Astrocyte (in vitro differentiated cells and primary cell): ENCODE data around the gene CLCN4. TPM values are rescaled to one million over a fixed set of nuclear protein-coding genes. Genes with fewer than 3 reads are reported as not detected.

ENCODE experiments used
- DNase-seq: peaks from one replicate; pipeline ENCODE4 v3.0.0-alpha.2; 2010; ENCODE audit warnings: low read depth
- FAIRE-seq: peaks from 2 replicates; lab custom pipeline; 2011; peaks lifted over from hg19 to GRCh38; lab: Jason Lieb, UNC
- H2AFZ ChIP-seq: 2 replicates; pipeline ENCODE4 v1.6.0; 2012; ENCODE audit warnings: low read depth, low read length, inconsistent platforms
- H3K27ac ChIP-seq: 2 replicates; pipeline ENCODE4 v1.5.1; 2011; ENCODE audit warnings: low read depth, low read length, inconsistent platforms
- H3K27me3 ChIP-seq: 2 replicates; pipeline ENCODE4 v1.6.0; 2011; ENCODE audit warnings: low read length, inconsistent platforms; ENCODE audit not compliant: insufficient read depth
- H3K36me3 ChIP-seq: 2 replicates; pipeline ENCODE4 v1.5.1; 2011; ENCODE audit warnings: low read length, inconsistent platforms; ENCODE audit not compliant: insufficient read depth
- H3K4me1 ChIP-seq: 2 replicates; pipeline ENCODE4 v1.5.1; 2011; ENCODE audit warnings: low read length, inconsistent platforms; ENCODE audit not compliant: insufficient read depth
- H3K4me2 ChIP-seq: 2 replicates; pipeline ENCODE4 v1.6.0; 2012; ENCODE audit warnings: low read length, inconsistent platforms
- H3K4me3 ChIP-seq: 2 replicates; pipeline ENCODE4 v1.5.1; 2011; ENCODE audit warnings: low read depth, mild to moderate bottlenecking, low read length, inconsistent platforms; ENCODE audit not compliant: insufficient read depth
- H3K79me2 ChIP-seq: 2 replicates; pipeline ENCODE4 v1.6.0; 2012; ENCODE audit warnings: mild to moderate bottlenecking, low read length, inconsistent platforms; ENCODE audit not compliant: insufficient read depth
- H3K9ac ChIP-seq: 2 replicates; pipeline ENCODE4 v1.6.0; 2012; ENCODE audit warnings: mild to moderate bottlenecking, low read length, inconsistent platforms
- H3K9me3 ChIP-seq: 2 replicates; pipeline ENCODE4 v1.5.1; 2012; ENCODE audit warnings: low read depth, mild to moderate bottlenecking, low read length, inconsistent platforms; ENCODE audit not compliant: insufficient read depth
- H4K20me1 ChIP-seq: 2 replicates; pipeline ENCODE4 v1.6.0; 2012; ENCODE audit warnings: low read length, inconsistent platforms; ENCODE audit not compliant: insufficient read depth
- H3K27ac Mint-ChIP-seq: one replicate; pipeline ENCODE4 v1.8.0; 2021; ENCODE audit warnings: mild to moderate bottlenecking, mixed read lengths; ENCODE audit not compliant: unreplicated experiment
- H3K27me3 Mint-ChIP-seq: one replicate; pipeline ENCODE4 v1.8.0; 2021; ENCODE audit warnings: low read depth, mixed read lengths; ENCODE audit not compliant: unreplicated experiment
- H3K36me3 Mint-ChIP-seq: one replicate; pipeline ENCODE4 v1.8.0; 2021; ENCODE audit warnings: low read depth, mixed read lengths; ENCODE audit not compliant: unreplicated experiment
- H3K4me1 Mint-ChIP-seq: one replicate; pipeline ENCODE4 v1.8.0; 2021; ENCODE audit warnings: low read depth, mixed read lengths; ENCODE audit not compliant: unreplicated experiment
- H3K4me3 Mint-ChIP-seq: one replicate; pipeline ENCODE4 v1.8.0; 2021; ENCODE audit warnings: mild to moderate bottlenecking, moderate library complexity, mixed read lengths; ENCODE audit not compliant: unreplicated experiment
- H3K9me3 Mint-ChIP-seq: one replicate; pipeline ENCODE4 v1.8.0; 2021; ENCODE audit warnings: mild to moderate bottlenecking, mixed read lengths; ENCODE audit not compliant: unreplicated experiment
- CTCF ChIP-seq: IDR thresholded peaks from 2 replicates; pipeline ENCODE4 v1.5.1; 2011; ENCODE audit warnings: low read depth, mild to moderate bottlenecking, inconsistent platforms, low read length, moderate library complexity; ENCODE audit not compliant: insufficient read depth
- EZH2 ChIP-seq: IDR thresholded peaks from 2 replicates; pipeline ENCODE4 v1.6.1; 2012; ENCODE audit warnings: mild to moderate bottlenecking, low read length, inconsistent platforms; ENCODE audit not compliant: insufficient read depth
- total RNA-seq: library from RNA; stranded (reverse); gene quantifications from 2 replicates; pipeline ENCODE4 v1.2.1, GENCODE V29; 2021

The CLCN4 gene
- total RNA-seq, 1 donor from 2014 or later = 7.2 TPM

- Histone ChIP-seq H3K4me2 (no peak overlapping the region), H3K79me2 (no peaks in the 10 kb centered on the region), H3K4me1 (no peaks in the 10 kb centered on the region), H3K27ac (no peak overlapping the region), H3K4me3 (no peak overlapping the region), H3K27me3 (no peaks in the 10 kb centered on the region), H3K9me3 (no peaks in the 10 kb centered on the region), H3K9ac (no peak overlapping the region), H3K36me3 (no peaks in the 10 kb centered on the region), H2AFZ (no peak overlapping the region), H4K20me1 (no peaks in the 10 kb centered on the region)
- Mint-ChIP-seq H3K4me1 (no peaks in the 10 kb centered on the region), H3K4me3 (no peak overlapping the region), H3K36me3 (peaks cover 6% of the 10 kb centered on the region), H3K27me3 (no peaks in the 10 kb centered on the region), H3K9me3 (no peaks in the 10 kb centered on the region), H3K27ac (no peak overlapping the region)
- no peak for DNase-seq
- FAIRE-seq = no peak
- TF ChIP-seq CTCF = no peak
- TF ChIP-seq EZH2 = no peak
Measured at GRCh38 chrX:10221651-10222050, 64.9 kb downstream of the CLCN4 start.

GRCh38 chrX:10223276-10223675, 66.5 kb downstream of the CLCN4 start:
- Histone ChIP-seq H3K27me3 (no peaks in the 10 kb centered on the region), H3K27ac (no peak overlapping the region), H3K36me3 (no peaks in the 10 kb centered on the region), H3K79me2 (no peaks in the 10 kb centered on the region), H3K4me1 (no peaks in the 10 kb centered on the region), H2AFZ (no peak overlapping the region), H3K4me3 (no peak overlapping the region), H3K9ac (no peak overlapping the region), H4K20me1 (no peaks in the 10 kb centered on the region), H3K9me3 (no peaks in the 10 kb centered on the region), H3K4me2 (no peak overlapping the region)
- no peak for DNase-seq
- peaks cover 6% of the 10 kb centered on the region for H3K36me3 Mint-ChIP-seq
- no peak overlapping the region for H3K27ac Mint-ChIP-seq
- no peaks in the 10 kb centered on the region for H3K4me1 Mint-ChIP-seq
- no peak overlapping the region for H3K4me3 Mint-ChIP-seq
- no peaks in the 10 kb centered on the region for H3K27me3 Mint-ChIP-seq
- TF ChIP-seq EZH2 (no peak), CTCF (no peak)
- H3K9me3 Mint-ChIP-seq = no peaks in the 10 kb centered on the region
- peak; percentile 52 for FAIRE-seq

GRCh38 chrX:10223781-10224180, 67.0 kb downstream of the CLCN4 start:
- H3K27me3 Mint-ChIP-seq = no peaks in the 10 kb centered on the region
- peaks cover 6% of the 10 kb centered on the region for H3K36me3 Mint-ChIP-seq
- Histone ChIP-seq H3K27me3 (no peaks in the 10 kb centered on the region), H3K79me2 (no peaks in the 10 kb centered on the region), H3K9ac (no peak overlapping the region), H2AFZ (no peak overlapping the region), H3K4me2 (no peak overlapping the region), H3K9me3 (no peaks in the 10 kb centered on the region), H4K20me1 (no peaks in the 10 kb centered on the region), H3K4me1 (no peaks in the 10 kb centered on the region), H3K27ac (no peak overlapping the region), H3K4me3 (no peak overlapping the region), H3K36me3 (no peaks in the 10 kb centered on the region)
- no peak overlapping the region for H3K4me3 Mint-ChIP-seq
- no peak overlapping the region for H3K27ac Mint-ChIP-seq
- FAIRE-seq = no peak
- DNase-seq = no peak
- no peaks in the 10 kb centered on the region for H3K4me1 Mint-ChIP-seq
- TF ChIP-seq CTCF = no peak
- no peak for TF ChIP-seq EZH2
- no peaks in the 10 kb centered on the region for H3K9me3 Mint-ChIP-seq
